CMK (cell line): ENCODE data around the gene TBC1D22A.
"Not testable (repeated sequence)": the region's sequence is repeated elsewhere in the genome, so short reads cannot be mapped to it uniquely, and the experiment has no call there.

ENCODE experiments used
- DNase-seq: peaks from one replicate; pipeline ENCODE4 v3.0.0-alpha.2; 2010; ENCODE audit warnings: low read depth

Gene TBC1D22A

DNA sequence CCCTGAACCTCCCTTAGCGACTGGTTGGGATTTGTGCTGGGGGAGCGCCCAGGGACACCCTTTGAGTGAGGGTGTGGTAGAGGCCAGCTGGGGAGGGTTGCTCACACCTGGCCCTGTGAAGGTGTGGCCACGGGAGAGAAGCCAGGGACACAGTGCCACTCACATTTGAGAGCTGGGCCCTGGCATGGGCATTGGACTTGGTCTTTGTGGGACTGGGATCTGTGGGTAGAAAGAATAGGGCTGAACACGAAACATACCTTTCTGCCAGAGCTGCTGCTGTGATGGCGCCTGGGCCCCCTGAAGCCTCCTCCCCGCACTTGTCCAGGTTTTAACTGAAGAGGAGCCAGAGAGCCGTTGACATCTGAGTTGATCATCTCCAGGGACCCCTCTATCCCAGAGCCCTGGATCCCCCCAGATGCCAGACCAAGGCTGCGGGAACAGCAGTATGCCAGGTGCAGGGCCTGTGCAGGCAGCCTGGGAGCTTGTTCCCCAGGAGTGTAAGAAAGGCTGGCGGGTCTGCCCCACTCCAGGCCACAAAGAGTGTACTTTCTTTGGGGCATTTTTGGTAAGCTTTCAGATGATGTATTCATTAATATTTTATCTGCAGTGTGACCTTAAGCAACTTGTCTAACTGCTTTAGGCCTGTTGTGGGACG is 284.1 kb downstream of the TBC1D22A start:
- DNase-seq = no peak

DNA sequence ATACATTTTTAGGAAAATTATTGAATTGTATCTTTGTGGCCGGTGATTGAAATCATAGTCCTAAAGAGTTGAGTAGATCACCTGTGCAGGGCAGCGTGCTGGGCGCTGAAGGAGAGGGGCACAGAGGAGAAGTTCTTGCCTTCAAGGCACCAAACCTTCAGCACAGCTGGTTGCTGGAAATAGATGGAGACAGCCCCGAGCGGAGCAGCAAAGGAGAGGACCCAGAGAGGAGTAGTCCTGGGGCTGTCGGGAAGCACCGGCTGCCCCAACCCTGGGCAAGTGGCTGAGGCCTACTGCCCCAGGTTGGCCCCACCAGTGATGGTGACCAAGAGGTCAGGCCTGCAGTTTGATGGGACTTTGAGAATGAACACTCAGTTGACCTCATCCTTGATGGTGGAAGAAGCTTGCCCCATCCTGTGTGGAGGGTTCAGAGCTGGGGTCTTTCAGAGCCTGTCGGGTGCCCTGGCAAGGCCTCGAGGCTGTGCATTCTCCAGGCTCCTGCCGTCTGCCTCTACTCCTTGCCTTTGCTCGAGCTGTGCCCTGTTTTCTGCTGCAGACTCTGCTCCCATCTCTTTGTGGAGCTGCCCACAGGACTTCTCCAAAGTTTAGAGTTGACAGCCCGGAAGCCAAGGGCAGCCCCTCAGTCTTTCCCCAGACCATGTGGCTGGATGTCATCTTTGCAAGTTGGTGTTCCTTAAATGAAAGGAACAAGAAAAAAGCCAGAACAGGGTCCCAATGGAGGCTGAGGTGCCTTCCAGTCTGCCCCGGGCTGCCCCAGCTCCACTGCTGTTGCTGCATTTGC is 285.1 kb downstream of the TBC1D22A start:
- no peak for DNase-seq

DNA sequence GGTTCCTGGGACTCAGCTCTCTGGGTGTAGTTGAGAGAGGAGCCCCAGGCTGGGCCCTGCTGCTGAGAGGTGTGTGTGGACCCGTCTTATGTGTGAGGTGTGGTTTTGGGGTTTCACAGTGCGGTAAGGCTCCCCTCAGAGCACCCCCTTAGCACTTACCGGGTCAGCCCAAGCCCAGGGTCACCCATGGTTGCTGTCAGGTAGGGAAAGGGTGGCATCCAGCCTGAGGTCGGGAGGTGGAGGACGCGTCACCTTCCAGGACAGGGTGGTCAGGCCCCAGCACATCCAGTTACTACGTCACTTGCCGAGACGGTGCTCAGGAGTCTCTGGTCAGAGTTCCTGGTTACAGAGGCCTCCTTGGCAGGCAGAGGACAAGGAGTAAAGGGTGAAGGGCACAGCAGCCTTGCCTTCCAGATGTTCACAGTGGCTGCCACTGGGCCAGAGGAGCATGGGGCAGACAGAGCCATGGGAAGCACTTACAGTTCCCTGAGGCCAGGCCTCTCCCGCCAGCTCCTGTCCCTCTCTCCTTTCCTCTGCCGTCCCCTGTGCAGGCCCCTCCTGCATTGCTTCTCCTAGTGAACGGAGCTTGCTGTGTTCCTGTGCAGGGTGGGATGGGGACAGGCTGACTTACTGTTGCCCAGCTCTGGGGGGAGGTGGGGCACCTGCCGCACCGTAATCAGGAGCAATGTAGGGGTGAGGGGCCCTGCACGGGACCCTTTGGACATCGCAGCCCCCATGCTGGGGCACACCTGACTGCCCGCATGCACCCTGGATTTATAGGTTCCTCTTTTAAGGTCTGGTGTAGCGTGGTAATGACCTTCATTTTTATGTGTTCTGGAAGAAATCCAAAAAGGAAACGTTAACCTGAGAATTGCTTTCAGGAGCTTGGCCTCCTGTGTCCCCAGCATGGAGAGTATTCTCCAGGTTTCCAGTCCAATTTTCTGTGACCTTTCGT is 285.9 kb downstream of the TBC1D22A start:
- DNase-seq = no peak

DNA sequence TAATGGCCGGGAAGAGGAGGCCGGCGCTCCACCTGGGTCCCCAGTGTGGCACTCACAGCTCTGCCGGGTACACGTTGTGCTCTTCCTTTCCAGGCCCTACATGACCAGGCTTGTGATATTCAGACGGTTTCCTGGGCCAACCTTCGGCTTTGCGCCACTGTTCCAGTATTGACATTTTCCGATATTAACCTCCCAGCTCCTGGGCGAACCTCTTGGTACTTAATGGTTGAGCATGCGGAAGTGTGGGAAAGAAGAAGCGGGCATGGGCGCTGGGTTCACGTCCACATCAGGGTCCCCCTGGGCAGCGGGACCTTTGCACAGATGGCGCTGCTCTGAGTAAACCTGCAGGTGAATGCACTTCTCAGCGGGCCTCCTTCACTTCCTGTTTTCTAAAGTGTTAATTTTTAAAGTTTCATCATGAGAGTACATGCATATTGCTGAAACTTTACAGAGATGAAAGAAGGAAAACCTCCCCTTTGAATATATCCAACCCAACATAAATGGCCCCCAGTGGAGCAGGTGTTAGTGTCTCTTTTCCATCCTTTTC is 286.7 kb downstream of the TBC1D22A start:
- DNase-seq = no peak

DNA sequence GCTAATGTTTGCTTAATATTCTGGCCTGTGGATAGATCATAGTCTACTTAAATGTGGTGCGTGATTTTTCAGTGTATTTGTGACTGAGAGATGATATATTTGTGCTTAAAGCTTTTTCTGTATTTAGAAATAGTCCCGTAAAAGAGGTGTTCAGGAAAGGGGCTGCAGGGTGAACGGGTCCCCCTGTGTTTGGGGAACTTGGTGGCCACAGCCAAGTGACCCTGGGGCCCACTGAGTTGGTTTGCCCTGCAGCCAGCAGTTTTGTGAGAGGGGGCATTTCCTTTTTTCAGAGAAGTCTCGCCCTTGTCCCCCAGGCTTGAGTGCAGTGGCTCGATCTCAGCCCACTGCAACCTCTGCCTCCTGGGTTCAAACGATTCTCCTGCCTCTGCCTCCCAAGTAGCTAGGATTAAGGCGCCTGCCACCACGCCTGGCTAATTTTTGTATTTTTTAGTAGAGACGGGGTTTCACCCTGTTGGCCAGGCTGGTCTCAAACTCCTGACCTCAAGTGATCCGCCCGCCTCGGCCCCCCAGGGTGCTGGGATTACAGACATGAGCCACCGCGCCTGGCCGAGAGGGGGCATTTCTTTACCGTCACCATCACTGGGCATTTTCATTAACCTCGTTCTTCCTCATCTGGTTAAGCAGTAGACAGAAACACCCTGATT is 287.4 kb downstream of the TBC1D22A start:
- not testable (repeated sequence) for DNase-seq

DNA sequence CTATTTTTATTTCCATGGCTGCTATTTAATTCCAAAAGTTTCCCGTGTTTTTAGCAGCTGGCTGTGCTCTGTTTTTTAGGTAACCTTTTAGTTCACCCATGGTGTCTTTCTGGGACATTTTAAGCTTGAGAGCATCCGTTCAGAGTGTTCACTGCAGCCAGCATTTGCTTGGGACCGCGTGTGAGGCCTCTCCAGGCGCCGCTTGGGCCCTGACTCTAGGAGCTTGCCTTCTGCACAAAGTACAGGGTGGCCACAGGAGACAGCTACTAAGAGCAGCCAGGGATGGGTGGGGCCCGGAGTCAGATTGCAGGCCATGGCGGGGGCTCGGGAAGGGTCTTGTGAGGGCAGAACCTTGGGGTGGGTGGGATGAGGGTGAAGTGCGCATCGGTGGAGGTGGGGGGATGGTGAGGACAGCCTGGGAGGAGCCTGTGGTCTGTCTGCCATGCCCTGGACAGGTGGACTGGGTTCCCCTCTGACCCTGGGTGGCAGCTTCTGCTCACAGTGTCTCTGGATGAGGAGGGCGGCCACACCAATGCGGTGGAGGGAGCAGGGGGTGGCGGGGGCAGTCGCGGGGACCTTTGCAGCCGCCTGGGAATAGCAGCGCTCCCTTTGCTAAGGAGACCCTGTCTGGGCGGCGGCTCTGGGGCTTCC is 288.1 kb downstream of the TBC1D22A start:
- no peak for DNase-seq

DNA sequence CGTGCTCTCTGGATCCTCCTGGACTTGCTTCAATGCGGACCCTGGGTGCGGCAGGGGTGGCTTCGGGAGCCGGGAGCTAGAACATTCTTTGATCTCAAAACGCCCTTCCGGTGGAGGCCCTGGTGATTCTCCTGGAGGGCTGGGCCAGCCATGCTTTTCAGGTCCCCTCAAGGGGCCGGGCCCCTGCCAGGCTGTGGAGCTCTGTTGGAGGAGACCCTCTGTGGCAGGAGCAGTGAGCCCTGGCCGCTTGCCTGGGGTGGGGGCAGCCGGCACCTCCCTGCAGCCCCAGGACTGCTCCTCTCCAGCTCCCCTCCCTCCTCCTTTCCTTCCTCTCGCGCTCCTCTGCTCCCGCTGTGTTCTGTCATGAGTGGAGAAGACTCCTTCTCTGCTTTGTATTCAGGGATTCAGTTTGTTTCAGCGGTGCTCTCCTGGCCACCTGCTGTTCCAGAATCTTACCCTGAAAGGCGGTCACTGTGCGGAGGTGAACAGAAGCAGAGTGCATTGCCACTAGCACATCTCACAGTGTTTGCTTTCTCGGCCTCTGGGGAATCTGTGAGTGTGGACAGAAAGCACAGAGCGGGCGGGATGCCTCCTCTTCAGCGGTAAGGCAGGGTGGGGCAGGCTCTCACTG is 289.1 kb downstream of the TBC1D22A start:
- no peak for DNase-seq

DNA sequence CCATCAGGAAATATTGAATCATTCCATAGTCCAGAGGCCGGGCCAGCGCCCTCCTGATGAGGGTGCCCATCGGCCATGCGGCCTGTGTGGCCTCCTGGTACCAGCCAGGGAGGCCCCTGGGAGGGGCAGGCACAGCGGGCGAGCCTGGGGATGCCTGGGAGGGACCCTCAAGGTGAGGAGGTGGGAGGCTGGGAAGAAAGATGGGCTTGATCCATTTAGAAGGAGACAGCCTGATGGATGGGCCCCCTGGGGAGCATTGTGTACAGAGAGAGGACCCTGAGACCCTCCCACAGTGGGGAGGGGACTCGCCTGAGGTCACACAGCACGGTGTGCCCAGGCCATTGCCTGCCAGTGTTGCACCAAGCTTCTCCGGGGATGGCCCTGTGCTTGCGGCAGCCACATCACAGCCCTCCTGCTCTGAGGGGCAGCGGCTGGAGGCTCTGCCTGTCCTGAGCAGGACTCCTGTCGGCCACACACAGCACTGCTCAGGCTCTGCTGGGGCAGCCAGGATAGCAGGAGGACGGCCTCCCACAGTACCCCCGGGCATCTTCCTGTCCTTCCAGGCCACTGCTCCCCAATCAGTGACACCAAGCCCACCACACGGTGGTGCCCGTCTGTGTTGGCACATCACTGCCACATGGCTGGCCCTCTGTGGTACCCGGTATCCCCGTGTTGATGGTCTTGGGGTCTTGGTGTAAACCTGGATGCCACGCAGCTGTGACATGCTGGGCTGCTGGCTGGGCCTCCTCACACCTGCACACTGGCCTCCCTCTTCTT is 290.0 kb downstream of the TBC1D22A start:
- no peak for DNase-seq

DNA sequence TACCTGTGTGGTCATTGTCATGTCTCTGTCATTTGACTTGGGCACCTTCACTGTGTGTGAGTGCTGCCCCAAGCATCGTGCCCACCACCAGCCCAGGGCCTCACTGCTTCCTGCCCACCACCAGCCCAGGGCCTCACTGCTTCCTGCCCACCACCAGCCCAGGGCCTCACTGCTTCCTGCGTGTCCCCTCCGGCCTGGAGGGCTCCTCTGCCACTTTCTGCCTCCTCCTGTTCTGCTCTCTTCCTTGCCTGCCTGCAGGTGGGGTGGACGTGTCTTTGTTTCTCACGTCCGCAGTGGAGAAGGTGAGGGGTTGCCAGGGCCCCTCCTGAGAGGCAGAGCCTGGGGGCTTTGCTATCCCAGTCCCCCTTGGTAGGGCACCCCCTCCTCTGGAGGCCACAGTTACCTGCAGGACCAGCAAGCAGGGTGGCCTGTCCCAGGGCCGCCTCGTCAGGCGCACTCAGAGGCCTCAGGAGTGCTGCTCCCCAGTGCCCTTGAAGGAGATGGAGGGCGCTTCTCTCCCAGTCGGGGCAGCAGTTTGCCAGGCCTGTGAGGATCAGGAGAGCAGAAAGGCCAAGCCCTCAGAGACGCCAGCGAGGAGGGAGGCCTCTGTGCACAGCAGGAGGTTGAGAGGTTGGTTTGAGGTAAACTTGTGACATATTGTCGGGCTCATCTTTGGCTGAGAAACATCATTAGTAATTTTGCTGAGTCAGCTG is 290.7 kb downstream of the TBC1D22A start:
- peak; percentile 39 for DNase-seq

DNA sequence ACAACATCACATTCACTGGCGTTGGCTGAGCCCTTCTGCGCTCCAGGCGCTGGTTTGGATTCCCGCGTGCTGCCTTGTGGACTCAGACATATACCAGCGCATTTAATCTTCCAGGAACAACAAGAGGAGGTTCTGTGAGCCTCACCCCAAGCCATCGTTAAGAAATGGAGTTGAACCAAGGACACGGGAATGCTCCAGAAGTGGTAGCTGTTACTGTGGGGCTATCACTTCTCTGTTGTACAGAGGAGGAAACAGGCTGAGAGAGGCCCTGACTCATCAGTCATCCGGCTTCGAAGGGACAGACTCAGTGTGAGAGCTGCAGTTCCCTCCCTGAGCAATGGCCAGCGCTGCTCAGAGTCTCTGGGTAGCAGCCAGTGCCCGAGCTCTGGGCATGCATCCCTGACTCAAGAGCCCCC is 291.3 kb downstream of the TBC1D22A start:
- no peak for DNase-seq

DNA sequence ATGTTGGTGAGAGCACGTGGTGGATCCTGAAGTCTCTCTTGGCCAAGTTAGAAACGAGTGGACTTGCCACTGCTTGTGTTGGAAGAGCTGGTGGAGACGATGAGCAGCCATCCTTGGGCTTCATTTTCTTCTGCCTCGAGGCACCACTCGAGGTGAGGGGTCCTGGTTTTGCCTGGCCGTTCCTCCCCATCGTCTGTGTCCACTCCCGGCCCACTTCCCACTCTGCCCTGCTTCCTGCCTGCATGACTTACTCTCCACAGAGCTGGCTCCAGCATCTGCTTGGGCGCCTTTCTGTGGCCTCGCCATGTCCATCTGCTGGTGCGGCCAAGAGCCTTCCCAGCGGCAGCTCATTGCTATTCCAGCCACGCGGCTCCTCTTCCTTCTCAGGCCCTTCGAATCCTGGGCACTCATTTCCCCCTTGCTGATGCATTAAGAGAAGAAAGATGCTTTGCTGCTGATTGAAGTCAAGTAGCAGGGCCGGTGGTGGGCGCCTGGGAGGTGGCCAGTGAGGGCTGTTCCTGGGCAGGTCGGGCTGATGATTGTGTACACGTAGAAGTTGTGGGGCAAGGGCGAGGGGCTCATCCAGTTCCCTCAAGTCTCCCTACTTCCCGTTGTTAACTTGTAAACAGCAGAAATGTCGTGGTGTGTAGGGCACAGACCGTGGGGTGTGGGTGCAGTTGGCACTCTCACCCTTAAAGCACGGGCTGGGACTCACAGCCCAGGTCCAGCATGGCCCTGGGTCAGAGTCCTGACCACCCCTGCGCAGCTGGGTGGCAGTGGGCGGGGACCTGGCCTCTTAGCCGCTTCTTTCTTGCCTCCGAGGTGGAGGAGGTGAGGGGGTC is 292.0 kb downstream of the TBC1D22A start:
- no peak for DNase-seq

DNA sequence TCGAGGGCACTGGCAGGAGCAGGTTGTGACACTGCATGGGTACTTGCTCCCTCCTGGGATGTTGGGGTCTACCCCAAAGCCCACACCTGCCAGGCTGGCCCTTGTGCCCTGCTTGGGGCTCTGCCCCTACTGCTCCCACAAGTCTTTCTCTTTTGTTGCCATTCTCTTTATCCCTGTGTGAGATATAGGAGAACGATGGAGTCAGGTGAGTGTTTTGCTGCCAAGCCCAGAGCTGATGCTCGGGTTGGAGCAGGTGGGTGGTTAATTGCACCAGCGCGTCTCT is 292.6 kb downstream of the TBC1D22A start:
- no peak for DNase-seq

DNA sequence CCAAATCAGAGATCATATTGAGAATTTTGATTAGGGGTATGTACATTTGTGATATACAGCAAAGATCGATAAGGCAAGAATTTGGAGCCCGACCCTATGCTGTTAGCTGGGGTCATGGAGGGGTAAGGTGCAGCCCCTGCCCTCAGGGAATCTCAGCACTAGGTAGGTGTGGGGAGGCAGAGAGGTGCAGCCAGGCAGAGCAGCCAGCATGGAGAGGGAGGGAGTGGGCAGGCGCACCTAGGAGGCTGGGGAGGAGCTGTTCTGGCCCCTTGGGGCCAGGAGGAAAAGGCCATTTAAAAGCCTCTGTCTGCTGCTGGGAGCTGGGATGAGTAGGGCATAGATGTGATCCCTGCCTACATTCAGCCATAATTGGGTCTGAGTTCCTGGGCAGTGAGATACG is 293.0 kb downstream of the TBC1D22A start:
- no peak for DNase-seq

DNA sequence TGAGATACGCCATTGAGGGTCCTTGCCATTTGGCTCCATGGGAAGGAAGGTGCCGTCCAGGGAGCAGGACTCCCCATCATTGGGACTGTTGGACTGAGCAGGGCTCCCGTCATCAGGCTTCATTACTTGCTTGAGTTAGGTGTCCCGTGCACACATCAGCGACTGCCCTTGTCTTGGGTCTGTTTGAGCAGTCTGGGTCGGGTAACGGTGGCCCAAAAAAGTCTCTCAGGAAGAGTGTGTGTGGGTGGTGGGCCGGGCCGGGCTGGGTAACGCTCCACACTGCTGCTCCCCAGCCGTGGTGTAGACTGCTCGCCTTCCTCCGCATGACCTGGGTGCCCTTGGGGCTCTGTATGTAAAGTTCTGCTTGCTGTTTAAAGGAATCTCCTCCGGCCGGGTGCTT is 293.5 kb downstream of the TBC1D22A start:
- no peak for DNase-seq

DNA sequence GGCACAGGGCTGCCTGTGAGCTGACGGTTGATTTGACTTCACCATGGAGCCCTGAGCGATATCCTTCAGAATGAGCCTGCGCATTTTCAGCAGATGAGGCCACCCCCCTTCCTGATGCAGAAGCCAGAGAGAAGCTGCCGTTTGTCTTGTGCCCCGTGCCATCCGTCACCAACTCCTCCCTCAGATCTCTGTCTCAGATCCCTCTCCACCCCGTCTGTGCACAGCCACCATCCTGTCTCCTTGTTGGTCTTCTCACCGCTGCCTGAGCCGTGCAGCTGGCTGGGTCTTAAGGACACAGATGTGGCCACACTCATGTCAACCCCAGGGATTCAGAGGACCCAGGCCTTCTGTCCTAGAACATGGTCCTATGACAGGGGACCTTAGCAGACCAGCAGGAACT is 293.9 kb downstream of the TBC1D22A start:
- DNase-seq = no peak

DNA sequence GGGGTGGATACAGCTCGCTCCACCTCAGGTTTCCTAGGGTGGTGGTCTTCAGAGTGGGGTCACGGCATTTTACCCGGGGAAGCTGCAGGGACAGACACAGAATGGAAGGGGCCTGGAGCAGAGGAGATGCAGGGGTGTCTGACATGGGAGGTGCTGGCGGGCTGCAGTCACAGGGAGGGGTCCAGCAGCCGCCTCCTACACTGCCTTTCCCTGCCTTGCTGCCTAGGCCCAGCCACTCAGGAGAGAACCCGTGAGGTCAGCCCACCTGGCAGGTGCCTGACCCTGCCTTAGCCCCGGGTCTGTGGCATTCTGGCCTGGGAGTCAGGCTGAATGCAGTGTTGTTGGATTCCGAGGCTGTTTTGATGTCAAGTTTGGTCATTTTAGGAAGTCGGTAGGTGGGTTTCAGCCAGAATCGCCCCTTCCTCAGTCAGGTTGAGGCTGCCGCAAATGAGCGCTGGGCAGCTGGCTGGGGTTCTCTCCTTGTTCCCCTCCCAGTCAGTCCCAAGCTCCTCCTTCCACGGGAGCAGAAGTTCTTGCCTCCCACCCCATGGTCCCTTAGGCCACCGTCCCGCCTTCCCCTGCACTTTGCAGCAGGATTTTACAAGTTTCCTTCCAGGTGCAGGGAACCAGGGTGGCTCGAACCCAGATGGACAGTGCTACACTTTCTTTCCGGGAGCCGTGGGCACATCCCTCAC is 294.5 kb downstream of the TBC1D22A start:
- DNase-seq = no peak

DNA sequence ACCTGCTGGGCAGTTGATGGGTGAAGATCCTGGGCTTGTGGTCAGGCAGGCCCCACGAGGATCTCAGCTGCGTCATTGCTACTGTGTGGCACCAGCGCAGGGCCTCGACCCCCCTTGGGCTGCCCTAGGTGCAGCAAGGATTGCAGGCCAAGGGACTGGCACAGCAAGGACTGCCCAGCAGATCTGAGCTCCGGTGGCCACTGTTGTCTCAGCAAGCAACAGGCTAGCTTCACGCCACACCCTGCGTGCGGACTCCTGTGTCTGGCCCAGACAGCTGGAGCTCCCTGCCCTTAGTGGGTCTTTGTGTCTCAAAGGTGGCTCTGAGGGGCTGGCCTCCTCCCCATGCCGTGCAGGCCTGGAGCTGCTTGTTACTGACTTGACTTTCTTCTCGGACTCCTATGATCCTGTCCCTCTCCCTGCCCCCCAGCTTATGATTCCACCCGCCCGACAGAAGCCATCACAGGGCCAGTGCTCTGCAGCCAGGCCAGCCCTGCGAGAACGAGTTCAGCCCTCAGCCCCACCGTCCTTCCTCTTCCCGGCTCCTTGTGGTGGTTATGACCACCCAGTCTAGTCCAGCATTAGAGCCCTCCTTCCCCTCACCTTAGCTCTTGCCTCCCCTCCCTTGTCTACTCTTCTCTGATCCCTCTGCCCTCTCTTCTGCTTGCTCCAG is 295.6 kb downstream of the TBC1D22A start:
- DNase-seq = no peak
